Stromal cell of bone marrow (primary cell): ENCODE results near the gene ZBTB4.
"Not testable (repeated sequence)": the region's sequence is repeated elsewhere in the genome, so short reads cannot be mapped to it uniquely, and the experiment has no call there.

Source experiments
- DNase-seq: peaks from one replicate; pipeline ENCODE4 v3.0.0-alpha.2; 2012; ENCODE audit warnings: low read depth

Gene ZBTB4

GRCh38 chr17:7495906-7496434 is 16.5 kb upstream of the ZBTB4 start:
- DNase-seq: no peak

- no peak for DNase-seq
These were observed 14.5 kb upstream of the ZBTB4 start for GRCh38 chr17:7493941-7494340.

GRCh38 chr17:7491583-7491982 is 12.2 kb upstream of the ZBTB4 start:
- DNase-seq: no peak

GRCh38 chr17:7490144-7490543 is 10.7 kb upstream of the ZBTB4 start:
- DNase-seq: no peak

- DNase-seq: no peak
These were observed 6.8 kb upstream of the ZBTB4 start for GRCh38 chr17:7486181-7486580.

- no peak for DNase-seq
These were observed 5.5 kb upstream of the ZBTB4 start for GRCh38 chr17:7484919-7485377.

GRCh38 chr17:7484067-7484918 is 4.9 kb upstream of the ZBTB4 start, which contains the start of gene POLR2A:
TSS of gene POLR2A (plus strand) at chr17:7484366.
- DNase-seq: peak; percentile 96

- DNase-seq: peak; percentile 90
These were observed 4.0 kb upstream of the ZBTB4 start for GRCh38 chr17:7483255-7484066.

- DNase-seq: not testable (repeated sequence)
These were observed 3.3 kb upstream of the ZBTB4 start for GRCh38 chr17:7482742-7483088.

GRCh38 chr17:7481842-7482741 is 2.7 kb upstream of the ZBTB4 start:
- not testable (repeated sequence) for DNase-seq

- DNase-seq: not testable (repeated sequence)
These were observed 1.8 kb upstream of the ZBTB4 start, which contains the start of gene SLC35G6 for GRCh38 chr17:7481275-7481674. TSS of gene SLC35G6 (plus strand) at chr17:7481446. CDS start at chr17:7481517, 71 bp downstream.

- no peak for DNase-seq
These were observed 606 bp upstream of the ZBTB4 start for GRCh38 chr17:7480089-7480384.

- no peak for DNase-seq
These were observed 887 bp downstream of the ZBTB4 start for GRCh38 chr17:7478276-7479212.

- DNase-seq: peak; percentile 57
These were observed 1.8 kb downstream of the ZBTB4 start for GRCh38 chr17:7477392-7478275.

- no peak for DNase-seq
These were observed 2.5 kb downstream of the ZBTB4 start for GRCh38 chr17:7476951-7477350.

- no peak for DNase-seq
These were observed 2.9 kb downstream of the ZBTB4 start for GRCh38 chr17:7476494-7476893.

GRCh38 chr17:7475764-7476422 is 3.5 kb downstream of the ZBTB4 start:
- DNase-seq: no peak

- DNase-seq: not testable (repeated sequence)
These were observed 4.7 kb downstream of the ZBTB4 start for GRCh38 chr17:7474767-7475166.

- DNase-seq: no peak
These were observed 7.7 kb downstream of the ZBTB4 start for GRCh38 chr17:7471729-7472128.
